HG03097 (cell line): ENCODE measurements around the gene RHBDL3.

Experiments used
- ATAC-seq: cut with Tn5 transposase; IDR thresholded peaks from one replicate; pipeline ENCODE4 v1.9.1; 2021; ENCODE audit not compliant: unreplicated experiment, low FRiP score

RHBDL3 gene

GRCh38 chr17:32355649-32356377 is 90.2 kb downstream of the RHBDL3 start:
- no peak for ATAC-seq

GRCh38 chr17:32356378-32356743 is 90.7 kb downstream of the RHBDL3 start:
- no peak for ATAC-seq

- no peak for ATAC-seq
These were observed 91.1 kb downstream of the RHBDL3 start for GRCh38 chr17:32356750-32357149.

- no peak for ATAC-seq
These were observed 92.0 kb downstream of the RHBDL3 start for GRCh38 chr17:32357615-32358014.

GRCh38 chr17:32361270-32361669 is 95.6 kb downstream of the RHBDL3 start:
- ATAC-seq, result no peak

GRCh38 chr17:32370426-32370825 is 104.8 kb downstream of the RHBDL3 start:
- ATAC-seq, result no peak
